HFF-Myc (cell line): ENCODE data around the gene TMEM92.

Experiments used
- DNase-seq: peaks from one replicate; pipeline ENCODE4 v3.0.0-alpha.2; 2011; ENCODE audit warnings: low read depth; ENCODE audit errors: extremely low read depth
- H3K4me3 ChIP-seq: replicated peaks from 2 replicates; pipeline ENCODE4 v1.5.1; 2011; ENCODE audit warnings: low read depth, mild to moderate bottlenecking, control low read depth, low read length
- TF ChIP-seq, protein P1 (sequence below): IDR thresholded peaks from 2 replicates; pipeline ENCODE4 v1.5.1; 2012; ENCODE audit warnings: mild to moderate bottlenecking, low read depth, low read length, control low read depth; ENCODE audit errors: missing control alignments

TMEM92 gene

DNA sequence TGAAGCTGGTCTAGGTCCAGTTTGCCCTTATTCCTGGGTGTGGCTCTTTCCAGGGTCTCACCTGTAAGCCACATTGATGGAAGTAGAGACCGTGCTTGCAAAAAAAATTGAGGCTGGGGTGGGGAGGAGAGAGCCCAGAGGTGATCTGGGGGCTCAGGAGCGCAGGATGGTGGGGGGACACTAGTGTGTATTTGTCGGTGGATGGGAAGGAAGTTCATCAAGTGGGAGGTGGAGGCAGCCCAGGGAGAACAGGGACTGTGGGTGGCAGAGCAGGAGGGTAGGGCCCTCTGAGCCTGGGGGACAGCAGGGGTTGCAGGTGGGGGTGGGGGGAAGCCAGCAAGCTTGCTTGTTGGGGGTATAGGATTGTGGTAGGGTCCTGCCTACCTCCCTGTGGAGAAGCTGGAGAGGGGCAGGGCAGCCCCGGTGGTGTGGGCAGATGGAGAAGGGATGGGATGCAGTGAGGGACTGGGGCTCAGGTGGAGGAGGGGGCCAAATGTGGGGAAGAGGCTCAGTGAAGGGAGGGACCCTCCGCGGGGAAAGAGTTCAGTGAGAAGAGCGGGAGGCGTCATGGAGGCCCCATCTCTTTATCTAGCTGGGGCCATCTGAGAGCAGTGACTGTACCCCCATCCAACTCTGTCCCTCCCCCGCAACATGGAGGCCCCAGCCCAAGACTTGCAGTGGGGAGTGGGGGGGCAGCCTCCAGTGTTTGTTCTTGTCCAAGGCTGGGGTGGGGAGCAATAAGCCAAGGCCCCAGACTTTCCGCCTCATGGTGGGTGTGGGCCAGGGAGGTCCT is 17.2 kb upstream of the TMEM92 start:
- TF ChIP-seq, protein P1, sequence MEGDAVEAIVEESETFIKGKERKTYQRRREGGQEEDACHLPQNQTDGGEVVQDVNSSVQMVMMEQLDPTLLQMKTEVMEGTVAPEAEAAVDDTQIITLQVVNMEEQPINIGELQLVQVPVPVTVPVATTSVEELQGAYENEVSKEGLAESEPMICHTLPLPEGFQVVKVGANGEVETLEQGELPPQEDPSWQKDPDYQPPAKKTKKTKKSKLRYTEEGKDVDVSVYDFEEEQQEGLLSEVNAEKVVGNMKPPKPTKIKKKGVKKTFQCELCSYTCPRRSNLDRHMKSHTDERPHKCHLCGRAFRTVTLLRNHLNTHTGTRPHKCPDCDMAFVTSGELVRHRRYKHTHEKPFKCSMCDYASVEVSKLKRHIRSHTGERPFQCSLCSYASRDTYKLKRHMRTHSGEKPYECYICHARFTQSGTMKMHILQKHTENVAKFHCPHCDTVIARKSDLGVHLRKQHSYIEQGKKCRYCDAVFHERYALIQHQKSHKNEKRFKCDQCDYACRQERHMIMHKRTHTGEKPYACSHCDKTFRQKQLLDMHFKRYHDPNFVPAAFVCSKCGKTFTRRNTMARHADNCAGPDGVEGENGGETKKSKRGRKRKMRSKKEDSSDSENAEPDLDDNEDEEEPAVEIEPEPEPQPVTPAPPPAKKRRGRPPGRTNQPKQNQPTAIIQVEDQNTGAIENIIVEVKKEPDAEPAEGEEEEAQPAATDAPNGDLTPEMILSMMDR: no peak
- H3K4me3 ChIP-seq: no peak overlapping the region
- DNase-seq: no peak

DNA sequence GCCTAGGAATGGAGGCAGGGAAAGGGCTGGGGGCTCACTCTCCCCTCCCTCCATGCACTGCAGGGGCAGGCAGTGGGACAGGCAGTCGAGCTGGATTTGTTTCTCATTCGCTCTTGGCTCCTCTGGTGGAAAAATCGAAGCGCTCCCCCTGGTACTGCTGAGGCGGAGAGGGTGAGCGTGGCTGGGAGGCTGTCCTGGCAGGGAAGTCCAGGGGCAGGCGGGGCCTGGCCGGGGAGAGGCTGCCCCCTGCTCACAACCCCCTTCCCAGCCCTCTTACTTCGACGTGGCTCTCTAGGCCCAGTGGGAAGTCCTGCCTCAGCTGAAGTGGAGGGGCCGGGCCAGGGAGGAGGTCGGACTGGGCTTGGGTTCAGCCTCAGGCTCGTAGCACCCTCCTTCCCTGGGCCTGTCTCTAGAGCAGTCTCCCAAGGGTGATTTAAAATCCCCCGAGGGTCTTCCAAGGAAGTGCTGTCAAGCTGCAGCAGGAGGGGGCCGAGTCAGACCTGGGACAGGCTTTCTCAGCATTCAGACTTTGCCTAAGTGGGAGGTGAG is 16.5 kb upstream of the TMEM92 start:
- TF ChIP-seq, protein P1: no peak
- H3K4me3 ChIP-seq: no peak overlapping the region
- DNase-seq: no peak

DNA sequence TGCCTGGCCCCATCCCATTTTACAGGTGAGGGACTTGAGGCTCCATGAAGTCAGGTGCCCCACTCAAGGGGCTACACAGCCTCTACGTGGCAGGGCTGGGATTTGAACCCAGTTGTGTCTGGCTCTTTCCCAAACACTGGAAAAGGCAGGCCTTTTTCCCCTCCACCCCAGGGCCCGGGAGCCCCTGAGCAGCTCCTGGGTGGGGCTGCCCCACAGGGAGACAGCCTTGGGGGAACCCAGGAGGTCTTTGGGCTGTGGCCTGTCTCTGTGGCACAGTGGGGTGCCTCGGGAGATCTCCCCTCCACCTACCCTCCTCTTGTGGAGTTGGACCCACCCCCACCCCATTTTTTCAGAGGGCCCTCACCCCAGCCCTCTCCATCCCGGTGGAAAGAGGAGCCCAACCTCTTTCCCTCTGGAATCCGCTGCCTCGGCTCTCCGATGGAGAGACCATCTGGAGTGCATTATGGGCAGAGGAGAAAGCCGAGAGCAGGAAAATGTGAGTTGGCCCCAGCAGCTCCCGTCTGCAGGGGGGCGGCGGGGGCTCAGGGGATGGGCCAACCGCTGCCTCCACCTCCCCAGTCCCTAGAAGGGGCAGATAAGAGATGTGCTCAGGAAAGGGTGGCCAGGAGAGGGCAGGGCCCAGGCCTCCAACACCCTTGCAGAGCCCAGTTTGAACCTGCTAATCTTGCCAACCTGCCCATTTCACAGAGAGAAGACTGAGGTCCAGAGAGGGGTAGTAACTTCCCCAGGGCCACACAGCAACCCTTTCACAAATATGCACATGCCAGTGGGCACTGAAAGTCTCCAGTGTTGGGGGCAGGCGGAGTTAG is 15.4 kb upstream of the TMEM92 start:
- no peak overlapping the region for H3K4me3 ChIP-seq
- TF ChIP-seq, protein P1: no peak
- peak; percentile 67 for DNase-seq

DNA sequence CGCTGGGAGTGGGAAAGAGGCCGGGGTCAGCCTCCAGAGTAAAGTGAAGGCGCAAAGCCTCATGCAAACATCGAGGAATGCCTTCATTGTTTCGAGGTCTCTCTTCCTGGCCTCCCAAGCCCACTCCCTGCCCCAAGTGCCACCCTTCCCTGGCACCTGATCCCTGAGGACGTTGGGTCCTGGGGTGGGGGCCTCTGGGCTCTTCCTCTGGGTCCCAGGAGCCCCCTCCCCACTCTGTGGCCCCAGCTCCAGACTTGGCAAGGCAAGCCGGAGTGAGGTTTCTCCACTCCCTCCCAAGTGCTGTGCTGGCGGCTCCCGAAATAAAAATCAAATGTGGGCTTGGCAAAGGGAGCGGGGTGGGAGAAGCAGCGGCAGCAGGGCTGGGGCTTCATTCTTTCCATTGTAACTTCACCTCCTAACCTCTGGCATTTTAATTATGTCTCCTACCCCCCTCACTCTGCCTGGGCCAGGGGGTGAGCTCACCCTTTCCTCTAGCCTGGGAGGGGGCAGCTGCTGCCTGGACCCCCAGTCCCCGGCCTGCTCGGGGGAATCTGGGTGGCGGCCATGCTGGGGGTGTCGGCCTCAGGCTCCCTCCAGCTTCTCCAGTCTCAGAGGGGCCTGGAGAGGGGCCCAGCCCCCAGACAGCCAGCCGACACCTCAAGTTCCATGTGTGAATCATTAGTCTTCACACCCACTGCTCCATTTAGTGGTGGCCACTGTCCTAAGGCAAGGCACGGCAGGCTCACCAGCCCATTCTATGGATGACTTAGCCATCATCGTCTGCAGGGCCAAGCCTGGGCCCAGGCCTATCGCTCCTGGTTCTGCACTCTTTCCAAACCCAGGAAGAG is 14.6 kb upstream of the TMEM92 start:
- no peak for DNase-seq
- TF ChIP-seq, protein P1: no peak
- H3K4me3 ChIP-seq: no peak overlapping the region

DNA sequence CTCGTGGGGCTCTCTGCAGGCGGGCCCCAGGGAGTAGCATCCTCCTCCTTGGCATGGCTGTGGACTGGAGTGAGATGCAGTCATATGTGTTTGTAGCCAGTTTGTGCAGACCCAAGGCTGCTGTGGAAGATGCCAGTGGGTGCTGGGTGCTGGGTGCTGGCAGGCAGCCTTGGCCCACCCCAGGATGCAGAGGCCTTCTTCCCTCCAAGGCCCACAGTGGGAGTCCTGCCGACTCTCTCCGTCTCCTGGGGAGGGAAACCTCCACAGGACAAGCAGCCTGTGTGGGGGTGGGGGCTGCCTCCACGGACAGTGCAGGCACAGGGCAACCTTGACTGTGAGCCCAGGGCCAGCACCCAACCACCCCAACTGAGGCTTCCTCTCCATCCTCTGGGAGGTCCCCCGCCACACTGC is 13.8 kb upstream of the TMEM92 start:
- no peak overlapping the region for H3K4me3 ChIP-seq
- TF ChIP-seq, protein P1: no peak
- no peak for DNase-seq
